ENCODE measurements around the gene FITM1.
"Not testable (repeated sequence)": the region's sequence is repeated elsewhere in the genome, so short reads cannot be mapped to it uniquely, and the experiment has no call there.

The FITM1 gene

DNA sequence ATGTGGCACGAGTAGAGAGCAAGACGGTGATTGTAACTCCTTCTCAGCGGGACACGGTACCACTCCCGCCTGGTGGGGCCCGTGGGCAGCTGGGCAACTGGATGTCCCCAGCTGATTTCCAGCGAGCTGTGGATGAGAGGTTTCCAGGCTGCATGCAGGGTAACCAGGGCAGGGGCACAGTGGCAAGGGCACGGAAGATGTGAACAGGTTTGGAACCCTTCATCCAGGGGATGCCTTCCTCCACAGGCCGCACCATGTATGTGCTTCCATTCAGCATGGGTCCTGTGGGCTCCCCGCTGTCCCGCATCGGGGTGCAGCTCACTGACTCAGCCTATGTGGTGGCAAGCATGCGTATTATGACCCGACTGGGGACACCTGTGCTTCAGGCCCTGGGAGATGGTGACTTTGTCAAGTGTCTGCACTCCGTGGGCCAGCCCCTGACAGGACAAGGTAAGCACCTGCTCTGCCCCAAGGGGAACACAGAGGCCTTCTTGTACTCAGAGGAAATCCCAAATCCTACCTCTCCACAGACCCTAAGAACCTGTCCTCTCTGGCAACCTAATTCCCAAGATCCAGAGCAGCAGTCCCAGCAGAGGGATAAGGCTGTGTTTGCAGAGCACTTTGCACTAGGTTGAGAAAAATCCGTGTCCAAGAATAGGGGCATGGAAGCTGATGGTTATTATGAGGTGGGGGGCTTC is 32.1 kb upstream of the FITM1 start:
- no peak for DNase-seq

DNA sequence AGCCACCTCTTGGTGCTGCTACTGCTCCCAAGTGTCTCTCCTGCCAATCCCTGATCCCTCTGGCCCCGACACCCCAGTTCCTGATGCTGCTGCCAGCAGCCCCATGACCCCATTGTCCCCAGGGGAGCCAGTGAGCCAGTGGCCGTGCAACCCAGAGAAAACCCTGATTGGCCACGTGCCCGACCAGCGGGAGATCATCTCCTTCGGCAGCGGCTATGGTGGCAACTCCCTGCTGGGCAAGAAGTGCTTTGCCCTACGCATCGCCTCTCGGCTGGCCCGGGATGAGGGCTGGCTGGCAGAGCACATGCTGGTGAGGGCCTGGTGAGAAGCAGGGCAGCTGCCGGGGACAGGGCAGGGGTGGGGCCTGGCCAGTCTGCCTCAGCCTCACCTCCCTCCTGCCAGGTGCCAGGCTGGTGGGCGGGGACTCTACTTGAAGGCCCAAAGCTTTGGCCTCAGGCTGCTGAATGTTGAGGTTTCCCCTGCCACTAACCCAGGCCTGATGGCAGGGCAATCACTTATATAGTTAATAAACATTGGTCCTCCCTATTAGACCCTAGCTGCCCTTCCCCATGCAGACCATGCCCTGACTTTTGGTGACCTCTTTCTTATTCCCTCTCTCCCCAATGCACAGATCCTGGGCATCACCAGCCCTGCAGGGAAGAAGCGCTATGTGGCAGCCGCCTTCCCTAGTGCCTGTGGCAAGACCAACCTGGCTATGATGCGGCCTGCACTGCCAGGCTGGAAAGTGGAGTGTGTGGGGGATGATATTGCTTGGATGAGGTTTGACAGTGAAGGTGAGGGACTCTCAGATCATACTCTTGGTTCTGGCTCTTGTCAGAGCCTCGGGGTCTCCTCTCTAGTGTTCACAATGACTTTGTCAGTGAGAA is 31.3 kb upstream of the FITM1 start:
- no peak for DNase-seq

DNA sequence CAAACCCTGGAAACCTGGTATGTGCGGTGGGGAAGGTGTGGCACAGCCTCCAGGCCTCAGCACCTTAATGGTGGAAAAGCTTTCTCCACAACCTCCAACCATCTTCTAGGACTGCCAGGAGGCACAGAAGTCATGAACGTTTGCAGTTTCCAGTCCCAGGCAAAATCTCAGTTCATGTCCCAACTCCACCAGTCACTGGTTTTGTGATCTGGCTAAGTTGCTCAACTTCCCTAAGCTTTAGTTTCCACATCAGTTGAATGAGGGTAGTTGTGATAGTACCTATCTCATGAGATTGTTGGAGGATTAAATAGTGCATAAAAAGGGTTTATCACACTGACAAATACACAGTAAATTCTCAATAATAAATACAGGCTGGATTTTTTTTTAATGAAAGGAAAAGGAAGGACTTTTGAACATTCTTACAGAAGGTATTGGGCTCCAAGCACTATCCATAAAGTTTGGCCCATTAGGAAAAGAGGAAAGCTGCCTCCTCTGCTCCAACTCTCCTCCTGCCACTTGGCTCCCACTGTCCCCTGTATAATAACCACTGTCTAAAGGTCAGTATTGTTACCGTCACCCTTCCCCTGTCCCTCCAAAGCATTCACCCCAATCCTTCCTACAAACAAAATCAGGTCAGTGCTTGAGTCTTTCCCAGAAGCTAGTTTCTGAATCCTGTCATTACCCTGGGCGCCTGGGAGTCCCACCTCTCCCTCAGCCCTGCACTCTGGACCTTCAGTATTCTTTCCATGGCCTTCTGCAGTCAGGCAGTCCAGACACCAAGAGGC is 30.1 kb upstream of the FITM1 start:
- no peak for DNase-seq

DNA sequence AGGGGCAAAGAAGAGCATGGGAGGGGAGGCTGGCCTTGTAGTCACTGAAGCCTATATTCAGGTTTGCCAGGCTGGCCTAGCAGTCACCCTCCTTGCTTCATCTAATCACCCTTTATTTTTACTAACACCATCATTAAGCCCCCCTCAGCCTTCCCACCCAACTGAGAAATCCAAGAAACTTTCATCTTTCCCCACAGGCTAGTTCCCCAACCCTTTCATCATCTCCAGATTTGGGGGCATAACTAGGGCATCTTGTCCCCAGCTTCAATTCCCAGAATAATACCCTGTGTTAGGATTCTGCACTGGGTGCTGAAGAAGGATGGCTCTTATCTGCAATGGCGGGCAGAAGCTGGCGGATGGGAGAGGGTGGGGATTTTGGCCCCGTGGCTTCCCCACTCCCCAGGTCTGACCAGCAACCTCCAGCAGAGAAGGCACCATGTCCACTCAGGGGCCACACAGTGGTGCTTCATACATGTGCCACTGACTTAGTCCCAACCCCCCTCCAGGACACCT is 29.4 kb upstream of the FITM1 start:
- no peak for DNase-seq

- DNase-seq, result no peak
These were observed 28.0 kb upstream of the FITM1 start for GRCh38 chr14:24102357-24103048.

DNA sequence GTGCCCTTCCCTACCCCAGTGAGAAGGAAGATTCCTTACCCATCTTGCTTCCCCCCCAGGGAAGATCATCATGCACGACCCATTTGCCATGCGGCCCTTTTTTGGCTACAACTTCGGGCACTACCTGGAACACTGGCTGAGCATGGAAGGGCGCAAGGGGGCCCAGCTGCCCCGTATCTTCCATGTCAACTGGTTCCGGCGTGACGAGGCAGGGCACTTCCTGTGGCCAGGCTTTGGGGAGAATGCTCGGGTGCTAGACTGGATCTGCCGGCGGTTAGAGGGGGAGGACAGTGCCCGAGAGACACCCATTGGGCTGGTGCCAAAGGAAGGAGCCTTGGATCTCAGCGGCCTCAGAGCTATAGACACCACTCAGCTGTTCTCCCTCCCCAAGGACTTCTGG is 27.0 kb upstream of the FITM1 start:
- no peak for DNase-seq

- DNase-seq, result not testable (repeated sequence)
These were observed 24.7 kb upstream of the FITM1 start for GRCh38 chr14:24105609-24106239.

GRCh38 chr14:24106672-24107271 is 23.7 kb upstream of the FITM1 start:
- DNase-seq, result no peak

- DNase-seq, result no peak
These were observed 22.1 kb upstream of the FITM1 start for GRCh38 chr14:24108336-24108874.

- no peak for DNase-seq
These were observed 20.4 kb upstream of the FITM1 start for GRCh38 chr14:24110060-24110459.

DNA sequence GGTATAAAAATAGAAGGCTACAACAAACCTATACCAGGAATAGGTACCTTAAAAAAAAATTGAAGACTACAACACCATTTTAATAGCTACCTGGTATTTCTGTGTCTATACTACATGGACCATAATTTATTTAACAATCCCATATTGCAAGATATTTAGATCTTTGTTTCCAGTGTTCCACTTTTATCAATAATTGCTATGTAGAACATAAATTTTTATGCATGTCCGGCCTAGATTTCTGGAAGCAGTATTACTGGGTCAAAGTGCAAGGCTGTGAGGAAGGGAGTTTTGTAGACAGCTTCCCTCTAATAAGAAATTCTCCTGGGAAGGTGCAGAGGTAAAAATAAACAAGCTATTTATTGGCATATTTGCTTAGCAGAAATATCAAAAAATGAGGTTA is 19.9 kb upstream of the FITM1 start:
- DNase-seq, result no peak

DNA sequence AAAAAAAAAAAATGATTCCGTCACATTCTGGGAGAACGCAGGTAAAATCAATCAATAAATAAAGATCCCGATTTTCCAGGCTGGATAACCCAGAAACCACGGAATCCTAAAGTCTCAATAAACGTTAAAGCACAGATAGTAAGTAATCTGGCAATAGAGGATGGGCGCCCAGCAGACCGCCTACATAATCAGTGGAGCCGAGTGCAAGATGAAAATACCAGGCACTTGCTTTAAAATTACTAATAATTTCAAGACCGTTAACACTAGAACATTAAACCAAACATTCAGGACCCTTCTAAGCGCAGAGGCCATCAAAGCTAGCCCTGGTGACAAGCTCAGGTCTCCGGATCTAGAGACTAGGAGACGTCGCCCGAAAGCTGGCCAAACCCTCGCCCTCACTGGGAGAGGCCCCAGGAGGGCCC is 17.1 kb upstream of the FITM1 start:
- no peak for DNase-seq

GRCh38 chr14:24113801-24114531 is 16.5 kb upstream of the FITM1 start:
- DNase-seq, result peak; percentile 89

DNA sequence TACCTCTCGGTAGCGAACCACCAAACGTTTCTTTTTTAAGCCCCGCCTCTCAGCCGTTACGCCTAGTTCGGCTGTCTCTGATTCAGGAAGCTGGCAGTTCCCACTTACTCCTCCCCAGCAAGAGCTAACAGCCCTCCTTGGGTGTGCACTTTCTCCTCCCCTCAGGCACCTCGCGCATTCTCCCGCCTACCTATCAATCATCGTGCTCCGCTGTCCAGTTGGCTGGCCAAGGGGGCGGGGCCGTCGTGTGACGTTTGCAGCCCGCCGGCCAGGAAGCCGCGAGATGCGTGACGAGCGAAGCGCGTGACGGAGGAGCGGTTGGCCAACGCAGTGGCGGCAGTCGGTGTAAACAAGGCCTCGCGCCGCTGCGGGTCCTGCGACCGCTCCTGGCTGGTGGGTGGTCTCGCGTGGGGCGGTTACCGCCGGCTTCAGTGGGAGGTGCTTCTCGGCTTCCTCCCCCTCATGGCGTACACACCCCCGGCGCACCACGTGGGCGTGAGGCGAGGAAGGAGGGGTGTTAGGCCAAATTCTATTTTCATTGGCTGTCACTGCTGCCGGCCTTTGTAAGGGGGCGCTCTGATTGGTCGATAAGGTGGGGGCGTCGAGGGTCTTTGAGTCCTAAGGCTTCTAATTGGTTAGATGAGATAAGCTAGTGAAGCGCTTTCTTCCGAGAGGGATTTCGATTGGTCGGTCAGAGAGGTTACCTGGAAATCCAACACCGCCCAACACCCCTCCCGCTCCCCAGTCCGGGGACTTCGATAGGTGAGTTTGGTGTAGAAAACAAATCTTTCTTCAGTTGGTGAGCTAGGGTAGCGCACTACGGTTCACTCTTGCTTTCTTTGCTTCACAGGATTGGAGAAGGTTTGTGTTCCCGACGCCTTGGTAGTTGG is 15.7 kb upstream of the FITM1 start, which contains the start of the genes DCAF11 and NRL:
Gene DCAF11 (plus strand): TSS at position 246 of the 890 bp plus-strand sequence. CDS start 818 bp downstream, outside the sequence.
Gene NRL (minus strand): TSS at position 418 of the 890 bp plus-strand sequence. CDS start 32,101 bp downstream, outside the sequence.
- peak; percentile 99 for DNase-seq

DNA sequence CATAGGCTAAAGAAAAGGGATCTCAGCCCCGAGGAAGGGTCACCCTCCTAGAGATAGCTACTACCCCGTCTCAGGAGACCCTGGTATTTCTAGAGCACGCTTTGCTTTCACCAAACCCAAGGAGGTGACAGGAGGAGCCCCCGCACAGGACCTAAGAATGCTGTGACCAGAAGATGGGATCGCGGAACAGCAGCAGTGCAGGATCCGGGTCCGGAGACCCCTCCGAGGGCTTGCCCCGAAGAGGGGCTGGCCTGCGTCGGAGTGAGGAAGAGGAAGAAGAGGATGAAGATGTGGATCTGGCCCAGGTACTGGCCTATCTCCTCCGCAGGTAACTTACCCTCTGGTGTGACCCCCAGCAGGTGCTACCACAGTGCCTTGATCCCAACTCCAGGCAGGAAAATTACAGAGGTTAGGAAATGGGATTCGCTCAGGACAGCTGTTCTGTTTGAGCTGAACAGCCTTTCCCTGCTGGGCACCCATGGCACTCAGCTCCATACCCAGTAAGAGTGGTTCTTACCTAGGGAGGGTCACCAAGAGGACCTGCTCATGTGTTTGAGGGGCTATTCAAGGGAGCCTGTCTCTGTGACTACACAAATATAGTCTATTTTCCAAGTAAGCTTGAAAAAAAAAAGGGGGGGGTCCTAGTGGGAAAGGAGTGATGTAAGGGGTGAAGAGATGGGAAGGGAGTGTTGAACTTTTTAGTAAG is 14.9 kb upstream of the FITM1 start:
- no peak for DNase-seq

GRCh38 chr14:24116128-24116814 is 14.2 kb upstream of the FITM1 start:
- DNase-seq, result no peak

DNA sequence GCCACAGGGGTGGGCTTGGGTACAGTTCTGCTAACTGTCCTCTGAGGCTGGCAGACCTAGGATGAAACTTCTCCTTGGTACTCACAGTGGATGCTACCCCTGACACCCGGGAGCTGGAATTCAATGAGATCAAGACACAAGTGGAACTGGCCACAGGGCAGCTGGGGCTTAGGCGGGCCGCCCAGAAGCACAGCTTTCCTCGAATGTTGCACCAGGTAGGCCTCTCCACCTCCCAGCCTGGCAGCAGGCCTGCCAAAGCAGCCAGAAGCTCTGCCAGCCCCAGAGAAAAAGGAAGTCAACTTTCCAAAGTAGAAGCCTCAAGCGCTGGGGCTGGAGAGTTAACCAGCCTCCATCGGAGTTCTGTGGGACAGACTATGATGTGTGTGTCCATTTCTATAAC is 13.3 kb upstream of the FITM1 start:
- DNase-seq, result no peak

- no peak for DNase-seq
These were observed 10.8 kb upstream of the FITM1 start for GRCh38 chr14:24119691-24120090.
